GM12874 (cell line): ENCODE results near the gene STRN.

Source experiments
- CTCF ChIP-seq: IDR thresholded peaks from 2 replicates; pipeline ENCODE4 v1.5.1; 2011; ENCODE audit warnings: low read depth, mild to moderate bottlenecking, control low read depth, low read length, moderate library complexity; ENCODE audit not compliant: insufficient read depth

The STRN gene

GRCh38 chr2:36921984-36922383 is 44.4 kb downstream of the STRN start:
- no peak for TF ChIP-seq CTCF

GRCh38 chr2:36919041-36919837 is 47.1 kb downstream of the STRN start:
- no peak for TF ChIP-seq CTCF

- TF ChIP-seq CTCF, result no peak
Observed at GRCh38 chr2:36918307-36918706, 48.0 kb downstream of the STRN start.

GRCh38 chr2:36915627-36916026 is 50.7 kb downstream of the STRN start:
- no peak for TF ChIP-seq CTCF

DNA sequence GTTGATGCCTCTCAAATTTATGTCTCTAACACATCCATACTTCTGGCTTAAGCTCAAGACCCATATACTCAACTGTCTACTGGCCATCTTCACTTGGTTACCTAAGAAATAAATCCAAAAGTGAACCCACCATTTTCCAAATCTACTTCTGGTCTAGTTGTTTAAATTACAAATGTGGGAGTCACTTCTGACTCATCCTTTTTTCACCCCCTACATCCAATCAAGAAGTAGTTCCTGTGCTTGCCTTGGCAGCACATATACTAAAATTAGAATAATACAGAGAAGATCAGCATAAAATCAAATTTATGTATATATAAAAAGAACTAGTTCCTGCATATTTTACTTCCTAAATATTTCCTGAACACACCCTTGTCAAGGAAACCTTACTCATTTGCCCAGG is 53.6 kb downstream of the STRN start:
- TF ChIP-seq CTCF, result no peak

- TF ChIP-seq CTCF, result no peak
Observed at GRCh38 chr2:36911012-36911411, 55.3 kb downstream of the STRN start.

DNA sequence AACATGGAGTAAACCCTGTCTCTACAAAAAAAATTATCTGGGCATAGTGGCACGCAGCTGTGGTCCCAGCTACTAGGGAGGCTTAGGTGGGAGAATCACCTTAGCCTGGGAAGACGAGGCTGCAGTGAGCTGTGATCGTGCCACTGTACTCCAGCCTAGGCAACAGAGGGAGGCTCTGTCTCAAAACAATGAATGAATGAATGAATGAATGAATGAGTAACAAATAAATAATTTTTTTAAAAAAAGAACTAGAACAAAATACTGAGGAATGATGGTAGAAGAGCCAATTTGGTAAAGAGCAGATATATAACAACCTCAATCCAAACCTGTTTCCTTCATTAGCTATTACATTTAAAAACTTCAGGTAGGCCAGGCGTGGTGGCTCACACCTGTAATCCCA is 60.1 kb downstream of the STRN start:
- TF ChIP-seq CTCF, result no peak
